ENCODE measurements around the gene MOXD1.

The MOXD1 gene

GRCh38 chr6:132391391-132392269, 9.6 kb downstream of the MOXD1 start:
- Histone ChIP-seq H3K27me3 (ENCODE audit: insufficient read depth, low read length) (peaks cover 2% of the 10 kb centered on the region), H3K4me3 (ENCODE audit: low read length) (peak overlapping the region; percentile 17), H3K36me3 (ENCODE audit: insufficient read depth, low read length) (no peaks in the 10 kb centered on the region), H3K4me1 (ENCODE audit: insufficient read depth, low read length) (peaks cover 16% of the 10 kb centered on the region), H2AFZ (ENCODE audit: low read depth, low read length) (peak overlapping the region; percentile 66), H3K9me3 (ENCODE audit: low read length) (peaks cover 3% of the 10 kb centered on the region)

GRCh38 chr6:132390451-132390850, 10.8 kb downstream of the MOXD1 start:
- H3K27me3 ChIP-seq (ENCODE audit: insufficient read depth, low read length), result peaks cover 2% of the 10 kb centered on the region
- H3K4me1 ChIP-seq (ENCODE audit: insufficient read depth, low read length), result peaks cover 16% of the 10 kb centered on the region
- H2AFZ ChIP-seq (ENCODE audit: low read depth, low read length), result no peak overlapping the region
- H3K4me3 ChIP-seq (ENCODE audit: low read length), result no peak overlapping the region
- H3K36me3 ChIP-seq (ENCODE audit: insufficient read depth, low read length), result no peaks in the 10 kb centered on the region
- peaks cover 3% of the 10 kb centered on the region for H3K9me3 ChIP-seq (ENCODE audit: low read length)

- no peak overlapping the region for H3K4me3 ChIP-seq (ENCODE audit: low read length)
- H3K27me3 ChIP-seq (ENCODE audit: insufficient read depth, low read length), result peaks cover 2% of the 10 kb centered on the region
- H2AFZ ChIP-seq (ENCODE audit: low read depth, low read length), result no peak overlapping the region
- peaks cover 3% of the 10 kb centered on the region for H3K9me3 ChIP-seq (ENCODE audit: low read length)
- peaks cover 16% of the 10 kb centered on the region for H3K4me1 ChIP-seq (ENCODE audit: insufficient read depth, low read length)
- no peaks in the 10 kb centered on the region for H3K36me3 ChIP-seq (ENCODE audit: insufficient read depth, low read length)
These were observed 11.3 kb downstream of the MOXD1 start for GRCh38 chr6:132390017-132390416.

GRCh38 chr6:132388291-132388690, 13.0 kb downstream of the MOXD1 start:
- Histone ChIP-seq H2AFZ (ENCODE audit: low read depth, low read length) (no peak overlapping the region), H3K36me3 (ENCODE audit: insufficient read depth, low read length) (no peaks in the 10 kb centered on the region), H3K4me1 (ENCODE audit: insufficient read depth, low read length) (peaks cover 16% of the 10 kb centered on the region), H3K9me3 (ENCODE audit: low read length) (peaks cover under 1% of the 10 kb centered on the region), H3K4me3 (ENCODE audit: low read length) (no peak overlapping the region), H3K27me3 (ENCODE audit: insufficient read depth, low read length) (no peaks in the 10 kb centered on the region)

GRCh38 chr6:132382630-132383175, 18.6 kb downstream of the MOXD1 start:
- Histone ChIP-seq H3K9me3 (ENCODE audit: low read length) (no peaks in the 10 kb centered on the region), H2AFZ (ENCODE audit: low read depth, low read length) (no peak overlapping the region), H3K4me1 (ENCODE audit: insufficient read depth, low read length) (no peaks in the 10 kb centered on the region), H3K27me3 (ENCODE audit: insufficient read depth, low read length) (no peaks in the 10 kb centered on the region), H3K36me3 (ENCODE audit: insufficient read depth, low read length) (no peaks in the 10 kb centered on the region), H3K4me3 (ENCODE audit: low read length) (no peak overlapping the region)

GRCh38 chr6:132381381-132381780, 19.9 kb downstream of the MOXD1 start:
- Histone ChIP-seq H3K4me3 (ENCODE audit: low read length) (no peak overlapping the region), H3K36me3 (ENCODE audit: insufficient read depth, low read length) (no peaks in the 10 kb centered on the region), H3K9me3 (ENCODE audit: low read length) (no peaks in the 10 kb centered on the region), H3K4me1 (ENCODE audit: insufficient read depth, low read length) (no peaks in the 10 kb centered on the region), H3K27me3 (ENCODE audit: insufficient read depth, low read length) (no peaks in the 10 kb centered on the region), H2AFZ (ENCODE audit: low read depth, low read length) (no peak overlapping the region)

- H3K9me3 ChIP-seq (ENCODE audit: low read length), result no peaks in the 10 kb centered on the region
- no peak overlapping the region for H3K4me3 ChIP-seq (ENCODE audit: low read length)
- H3K27me3 ChIP-seq (ENCODE audit: insufficient read depth, low read length), result no peaks in the 10 kb centered on the region
These were observed 20.8 kb downstream of the MOXD1 start for GRCh38 chr6:132380358-132381029.

GRCh38 chr6:132369526-132369925, 31.7 kb downstream of the MOXD1 start:
- no peak overlapping the region for H3K4me3 ChIP-seq (ENCODE audit: low read length)
- no peaks in the 10 kb centered on the region for H3K27me3 ChIP-seq (ENCODE audit: insufficient read depth, low read length)
- H3K36me3 ChIP-seq (ENCODE audit: insufficient read depth, low read length), result no peaks in the 10 kb centered on the region
- H2AFZ ChIP-seq (ENCODE audit: low read depth, low read length), result no peak overlapping the region
- no peaks in the 10 kb centered on the region for H3K9me3 ChIP-seq (ENCODE audit: low read length)
- peaks cover 7% of the 10 kb centered on the region for H3K4me1 ChIP-seq (ENCODE audit: insufficient read depth, low read length)

More at GRCh38 chr6:132380358-132381029, 20.8 kb downstream of the MOXD1 start:
- no peak overlapping the region for H2AFZ ChIP-seq (ENCODE audit: low read depth, low read length)
- H3K36me3 ChIP-seq (ENCODE audit: insufficient read depth, low read length), result no peaks in the 10 kb centered on the region
- no peaks in the 10 kb centered on the region for H3K4me1 ChIP-seq (ENCODE audit: insufficient read depth, low read length)

- no peaks in the 10 kb centered on the region for H3K9me3 ChIP-seq (ENCODE audit: low read length)
- no peaks in the 10 kb centered on the region for H3K36me3 ChIP-seq (ENCODE audit: insufficient read depth, low read length)
- H2AFZ ChIP-seq (ENCODE audit: low read depth, low read length), result no peak overlapping the region
- no peaks in the 10 kb centered on the region for H3K27me3 ChIP-seq (ENCODE audit: insufficient read depth, low read length)
- H3K4me1 ChIP-seq (ENCODE audit: insufficient read depth, low read length), result peaks cover 7% of the 10 kb centered on the region
- H3K4me3 ChIP-seq (ENCODE audit: low read length), result no peak overlapping the region
These were observed 32.3 kb downstream of the MOXD1 start for GRCh38 chr6:132368916-132369481.

GRCh38 chr6:132365281-132365907, 35.9 kb downstream of the MOXD1 start:
- Histone ChIP-seq H3K4me1 (ENCODE audit: insufficient read depth, low read length) (peaks cover 7% of the 10 kb centered on the region), H3K9me3 (ENCODE audit: low read length) (no peaks in the 10 kb centered on the region), H3K4me3 (ENCODE audit: low read length) (no peak overlapping the region), H3K27me3 (ENCODE audit: insufficient read depth, low read length) (no peaks in the 10 kb centered on the region), H3K36me3 (ENCODE audit: insufficient read depth, low read length) (no peaks in the 10 kb centered on the region), H2AFZ (ENCODE audit: low read depth, low read length) (no peak overlapping the region)

GRCh38 chr6:132364306-132365074, 36.8 kb downstream of the MOXD1 start:
- H3K36me3 ChIP-seq (ENCODE audit: insufficient read depth, low read length), result no peaks in the 10 kb centered on the region
- no peak overlapping the region for H2AFZ ChIP-seq (ENCODE audit: low read depth, low read length)
- peaks cover 7% of the 10 kb centered on the region for H3K4me1 ChIP-seq (ENCODE audit: insufficient read depth, low read length)
- H3K27me3 ChIP-seq (ENCODE audit: insufficient read depth, low read length), result no peaks in the 10 kb centered on the region
- no peak overlapping the region for H3K4me3 ChIP-seq (ENCODE audit: low read length)
- H3K9me3 ChIP-seq (ENCODE audit: low read length), result no peaks in the 10 kb centered on the region

- Histone ChIP-seq H3K4me1 (ENCODE audit: insufficient read depth, low read length) (peaks cover 7% of the 10 kb centered on the region), H2AFZ (ENCODE audit: low read depth, low read length) (no peak overlapping the region), H3K4me3 (ENCODE audit: low read length) (no peak overlapping the region), H3K27me3 (ENCODE audit: insufficient read depth, low read length) (no peaks in the 10 kb centered on the region), H3K9me3 (ENCODE audit: low read length) (no peaks in the 10 kb centered on the region), H3K36me3 (ENCODE audit: insufficient read depth, low read length) (no peaks in the 10 kb centered on the region)
These were observed 38.7 kb downstream of the MOXD1 start for GRCh38 chr6:132362442-132363185.

Measured in neuron (in vitro differentiated cells).